Neural crest cell (in vitro differentiated cells): Measurements from ENCODE around the gene WNK1. TPM values are rescaled to one million over a fixed set of nuclear protein-coding genes. Genes with fewer than 3 reads are reported as not detected.

Experiments used
- DNase-seq: peaks from one replicate; pipeline ENCODE4 v3.0.0; 2021; ENCODE audit warnings: low read depth, mixed read lengths, low spot score
- H3K27ac Mint-ChIP-seq: one replicate; pipeline ENCODE4 v1.8.0; 2021; ENCODE audit warnings: mild to moderate bottlenecking, mixed read lengths; ENCODE audit not compliant: unreplicated experiment
- H3K27me3 Mint-ChIP-seq: 2 replicates; pipeline ENCODE4 v1.8.0; 2021; ENCODE audit warnings: low read depth, mild to moderate bottlenecking, mixed read lengths
- H3K36me3 Mint-ChIP-seq: 2 replicates; pipeline ENCODE4 v1.8.0; 2021; ENCODE audit warnings: low read depth, mild to moderate bottlenecking, mixed read lengths
- H3K4me1 Mint-ChIP-seq: 2 replicates; pipeline ENCODE4 v1.8.0; 2021; ENCODE audit warnings: mixed read lengths
- H3K4me3 Mint-ChIP-seq: one replicate; pipeline ENCODE4 v1.8.0; 2021; ENCODE audit warnings: mild to moderate bottlenecking, mixed read lengths
- H3K9me3 Mint-ChIP-seq: 2 replicates; pipeline ENCODE4 v1.8.0; 2021; ENCODE audit warnings: mixed read lengths
- CTCF ChIP-seq: fragments of 200-600 bp; sonication (generic); conservative IDR thresholded peaks from 2 replicates; pipeline ENCODE4 v1.5.0; 2021; ENCODE audit warnings: antibody characterized with exemption, mild to moderate bottlenecking
- total RNA-seq: library from RNA; stranded (reverse); gene quantifications from 2 replicates; pipeline ENCODE4 v1.2.1, GENCODE V29; 2021

WNK1 gene
- total RNA-seq, 1 donor from 2014 or later, result 155 TPM

- peaks cover 18% of the 10 kb centered on the region for H3K4me1 Mint-ChIP-seq
- peak overlapping the region; percentile 68 for H3K4me3 Mint-ChIP-seq
- no peak for DNase-seq
- H3K9me3 Mint-ChIP-seq, result no peaks in the 10 kb centered on the region
- no peak for TF ChIP-seq CTCF
- no peak overlapping the region for H3K27ac Mint-ChIP-seq
- H3K27me3 Mint-ChIP-seq, result no peaks in the 10 kb centered on the region
- H3K36me3 Mint-ChIP-seq, result no peaks in the 10 kb centered on the region
Measured at GRCh38 chr12:749751-750270, 2.6 kb upstream of the WNK1 start.

- Mint-ChIP-seq H3K4me1 (peaks cover 24% of the 10 kb centered on the region), H3K9me3 (no peaks in the 10 kb centered on the region), H3K36me3 (no peaks in the 10 kb centered on the region), H3K27ac (no peak overlapping the region), H3K4me3 (peak overlapping the region; percentile 29), H3K27me3 (no peaks in the 10 kb centered on the region)
- DNase-seq, result no peak
- no peak for TF ChIP-seq CTCF
Measured at GRCh38 chr12:750366-751191, 1.8 kb upstream of the WNK1 start.

GRCh38 chr12:751192-751998 lies 984 bp upstream of the WNK1 start:
- peak; percentile 93 for TF ChIP-seq CTCF
- peak; percentile 90 for DNase-seq
- no peak overlapping the region for H3K4me3 Mint-ChIP-seq
- peaks cover 32% of the 10 kb centered on the region for H3K4me1 Mint-ChIP-seq
- no peaks in the 10 kb centered on the region for H3K36me3 Mint-ChIP-seq
- H3K27ac Mint-ChIP-seq, result no peak overlapping the region
- H3K27me3 Mint-ChIP-seq, result no peaks in the 10 kb centered on the region
- no peaks in the 10 kb centered on the region for H3K9me3 Mint-ChIP-seq

GRCh38 chr12:752695-753610 lies 574 bp downstream of the WNK1 start:
- H3K4me3 Mint-ChIP-seq, result peak overlapping the region; percentile 97
- no peaks in the 10 kb centered on the region for H3K9me3 Mint-ChIP-seq
- peaks cover 39% of the 10 kb centered on the region for H3K4me1 Mint-ChIP-seq
- no peaks in the 10 kb centered on the region for H3K27me3 Mint-ChIP-seq
- H3K36me3 Mint-ChIP-seq, result no peaks in the 10 kb centered on the region
- TF ChIP-seq CTCF, result peak; percentile 47
- H3K27ac Mint-ChIP-seq, result peak overlapping the region; percentile 82
- DNase-seq, result peak; percentile 55
